Measurements from ENCODE around the gene TSPYL1. TPM values are rescaled to one million over a fixed set of nuclear protein-coding genes. Genes with fewer than 3 reads are reported as not detected.
A peak's percentile ranks its signal among the peaks of the same experiment; 100 is the strongest.

The TSPYL1 gene
- total RNA-seq, 1 experiment from 2014 or later, result 70.3 TPM

DNA sequence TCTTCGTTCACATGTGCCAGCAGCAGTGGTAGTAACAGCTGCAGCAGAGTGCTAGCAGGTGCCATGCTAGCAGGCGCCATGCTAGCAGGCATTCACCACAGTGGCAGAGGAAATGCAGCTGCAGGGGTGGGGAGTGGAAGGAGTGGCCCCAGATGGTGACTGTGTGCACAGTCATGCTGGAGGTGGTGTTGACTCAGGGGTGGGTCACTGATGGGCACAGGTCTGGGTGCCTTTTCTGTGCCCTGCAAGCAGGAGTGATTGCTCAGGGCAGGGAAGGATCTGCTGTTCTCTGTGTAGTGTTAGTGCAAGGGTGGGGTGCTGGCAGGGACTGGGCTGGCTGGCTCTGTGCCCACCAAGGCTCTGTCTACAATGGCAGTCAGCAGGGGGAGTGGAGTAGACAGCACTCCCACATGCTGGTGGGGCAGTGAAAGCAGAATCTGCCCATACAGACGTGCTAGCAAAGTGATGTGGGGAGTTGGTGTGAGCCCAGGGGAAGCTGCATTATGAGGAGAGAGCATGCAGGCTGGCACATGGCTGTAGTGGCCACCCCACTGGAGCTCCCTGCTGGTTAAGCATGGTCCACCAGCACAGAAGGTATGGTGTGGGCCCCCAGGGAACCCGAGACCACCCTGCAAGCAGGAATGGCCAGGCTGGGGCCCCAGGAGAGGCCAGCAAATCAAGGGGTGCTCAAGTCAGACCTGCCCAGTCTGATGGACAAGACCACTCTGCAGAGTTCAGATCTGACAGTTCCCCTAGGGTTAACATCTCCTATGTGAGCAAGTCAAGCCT, 14.5 kb downstream of the TSPYL1 start:
- TF ChIP-seq JUND (IDR thresholded peaks at IDR 0.05) (peak; percentile 32; the same call in 1 of the 2 replicates), CEBPB (IDR thresholded peaks at IDR 0.05; ENCODE audit: low read depth) (no peak), ZNF274 (IDR thresholded peaks at IDR 0.05; ENCODE audit: low read depth, low read length) (no peak), ELF1 (IDR thresholded peaks at IDR 0.05; ENCODE audit: borderline replicate concordance, low read depth) (no peak), SP1 (IDR thresholded peaks at IDR 0.05; ENCODE audit: low read depth) (no peak), FOSL1 (IDR thresholded peaks at IDR 0.05; ENCODE audit: low read depth) (peak; percentile 46), EZH2 (IDR thresholded peaks at IDR 0.05) (no peak), ZFX (IDR thresholded peaks at IDR 0.05) (no peak), YY1 (IDR thresholded peaks at IDR 0.05; ENCODE audit: extremely low read depth, insufficient replicate concordance, low read depth, low read length) (no peak), RAD21 (IDR thresholded peaks at IDR 0.05; ENCODE audit: low read depth) (no peak)
- TF ChIP-seq, protein P1, sequence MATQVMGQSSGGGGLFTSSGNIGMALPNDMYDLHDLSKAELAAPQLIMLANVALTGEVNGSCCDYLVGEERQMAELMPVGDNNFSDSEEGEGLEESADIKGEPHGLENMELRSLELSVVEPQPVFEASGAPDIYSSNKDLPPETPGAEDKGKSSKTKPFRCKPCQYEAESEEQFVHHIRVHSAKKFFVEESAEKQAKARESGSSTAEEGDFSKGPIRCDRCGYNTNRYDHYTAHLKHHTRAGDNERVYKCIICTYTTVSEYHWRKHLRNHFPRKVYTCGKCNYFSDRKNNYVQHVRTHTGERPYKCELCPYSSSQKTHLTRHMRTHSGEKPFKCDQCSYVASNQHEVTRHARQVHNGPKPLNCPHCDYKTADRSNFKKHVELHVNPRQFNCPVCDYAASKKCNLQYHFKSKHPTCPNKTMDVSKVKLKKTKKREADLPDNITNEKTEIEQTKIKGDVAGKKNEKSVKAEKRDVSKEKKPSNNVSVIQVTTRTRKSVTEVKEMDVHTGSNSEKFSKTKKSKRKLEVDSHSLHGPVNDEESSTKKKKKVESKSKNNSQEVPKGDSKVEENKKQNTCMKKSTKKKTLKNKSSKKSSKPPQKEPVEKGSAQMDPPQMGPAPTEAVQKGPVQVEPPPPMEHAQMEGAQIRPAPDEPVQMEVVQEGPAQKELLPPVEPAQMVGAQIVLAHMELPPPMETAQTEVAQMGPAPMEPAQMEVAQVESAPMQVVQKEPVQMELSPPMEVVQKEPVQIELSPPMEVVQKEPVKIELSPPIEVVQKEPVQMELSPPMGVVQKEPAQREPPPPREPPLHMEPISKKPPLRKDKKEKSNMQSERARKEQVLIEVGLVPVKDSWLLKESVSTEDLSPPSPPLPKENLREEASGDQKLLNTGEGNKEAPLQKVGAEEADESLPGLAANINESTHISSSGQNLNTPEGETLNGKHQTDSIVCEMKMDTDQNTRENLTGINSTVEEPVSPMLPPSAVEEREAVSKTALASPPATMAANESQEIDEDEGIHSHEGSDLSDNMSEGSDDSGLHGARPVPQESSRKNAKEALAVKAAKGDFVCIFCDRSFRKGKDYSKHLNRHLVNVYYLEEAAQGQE (IDR thresholded peaks at IDR 0.05; ENCODE audit: low read depth), result no peak
- H3K4me2 ChIP-seq (ENCODE audit: low read length), result peak overlapping the region; percentile 40
- H3K36me3 ChIP-seq (ENCODE audit: control insufficient read depth in 1 of 2, insufficient read depth in 2 of 2, low read length in 2 of 2), result no peaks in the 10 kb centered on the region
- H4K20me1 ChIP-seq (ENCODE audit: insufficient read depth), result no peaks in the 10 kb centered on the region
- no peaks in the 10 kb centered on the region for H3K79me2 ChIP-seq (ENCODE audit: insufficient read depth, low read length)
- no peaks in the 10 kb centered on the region for H3K9me3 ChIP-seq (ENCODE audit: control insufficient read depth in 1 of 2, insufficient read depth in 1 of 2, low read depth in 1 of 2, low read length in 2 of 2)
- peaks cover 0 to 10% of the 10 kb centered on the region in 2 experiments; a peak in 2 of 4 replicates for H3K4me1 ChIP-seq (ENCODE audit: control insufficient read depth in 1 of 2, insufficient read depth in 2 of 2, low read length in 2 of 2)
- DNase-seq (ENCODE audit: low read depth, low spot score) (no peak), ATAC-seq (peak; percentile 66)
- no TSS peak for BruUV-seq (replicated peaks)
- no peak overlapping the region for H3K4me3 ChIP-seq (replicated peaks in 1 of 2; ENCODE audit: low read depth in 1 of 2, low read length in 2 of 2)
- H3K9me2 ChIP-seq (ENCODE audit: insufficient read depth), result no peaks in the 10 kb centered on the region
- CTCF ChIA-PET, result no interaction called here
- H2AFZ ChIP-seq (ENCODE audit: low read depth, low read length, poor library complexity, severe bottlenecking), result no peak overlapping the region
- POLR2A ChIA-PET, result no interaction called here
- intact Hi-C loops (cut with micrococcal nuclease), result loop anchor here (5.0 kb wide), 2 partner anchors 267 to 382 kb away; no protein-coding TSS in a partner anchor
- H3K27me3 ChIP-seq (ENCODE audit: insufficient read depth, low read length), result no peaks in the 10 kb centered on the region
- no peak overlapping the region for H3K27ac ChIP-seq (ENCODE audit: low read depth, low read length)
- RAD21 ChIA-PET (ENCODE audit: low non-redundant PET in 1 of 2, low total read pairs in 2 of 2, uncharacterized antibody in 2 of 2, unreplicated experiment in 2 of 2), result no interaction called here
- no peak overlapping the region for H3K9ac ChIP-seq (ENCODE audit: low read length)
